HG02610 (cell line): Measurements from ENCODE around the gene LRP1.

Source experiments
- ATAC-seq: cut with Tn5 transposase; IDR thresholded peaks from one replicate; pipeline ENCODE4 v1.9.1; 2021; ENCODE audit warnings: mild to moderate bottlenecking, moderate library complexity; ENCODE audit not compliant: unreplicated experiment

The LRP1 gene

DNA sequence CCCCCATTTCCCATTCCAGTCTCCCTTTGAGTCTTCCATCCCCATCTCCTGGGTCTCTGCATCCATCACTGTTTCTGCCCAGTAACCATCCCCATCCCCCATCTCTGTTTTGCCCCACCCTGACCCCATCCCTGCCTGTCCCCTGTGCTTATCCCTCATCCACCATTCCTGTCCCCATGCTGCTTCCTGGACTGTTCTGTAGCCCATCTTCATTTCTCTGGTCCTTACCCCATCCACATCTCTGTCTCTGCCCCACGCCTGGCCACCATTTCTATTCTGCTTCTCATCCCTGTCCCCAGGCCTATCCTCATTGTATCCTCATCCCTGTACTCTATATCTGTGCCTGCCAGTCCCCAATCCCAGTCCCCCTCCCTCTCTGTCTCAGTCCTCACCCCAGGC lies 92.5 kb downstream of the LRP1 start:
- ATAC-seq = no peak

DNA sequence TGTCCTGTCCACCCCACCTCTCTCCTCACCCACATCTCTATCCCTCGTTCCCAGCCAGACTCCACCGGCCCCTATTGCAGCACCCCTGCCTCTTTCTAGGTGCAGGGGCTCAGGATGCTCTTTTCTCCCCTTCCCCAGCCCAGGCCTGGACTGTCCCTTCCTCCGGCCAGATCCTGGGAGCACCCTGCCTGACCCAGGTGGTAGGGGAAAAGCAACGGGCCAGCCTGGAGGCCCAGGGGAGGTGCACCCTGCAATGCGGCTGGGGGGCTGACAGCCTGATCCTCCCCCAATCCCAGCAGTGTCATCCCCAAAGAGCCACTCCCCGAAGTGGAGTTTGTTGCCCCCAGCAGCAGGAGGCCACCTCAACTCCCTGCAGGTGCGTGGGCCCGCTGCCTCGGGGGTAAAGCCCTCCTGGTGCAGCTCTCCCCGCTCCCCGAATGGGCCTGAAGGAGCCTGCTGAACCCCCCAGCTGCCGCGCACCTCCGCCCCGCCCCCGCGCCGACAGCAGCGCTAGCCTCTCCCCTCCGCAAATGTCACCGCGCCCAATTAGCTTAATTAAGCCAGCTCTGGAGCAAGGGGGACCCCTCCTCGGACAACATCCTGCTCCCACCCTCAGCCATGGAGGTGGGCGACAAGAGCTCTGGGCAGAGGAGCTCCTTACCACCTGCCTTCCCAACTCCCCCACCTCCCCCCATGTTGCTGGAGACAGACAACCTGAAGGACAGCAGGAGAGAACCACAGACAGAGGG lies 93.1 kb downstream of the LRP1 start:
- no peak for ATAC-seq

DNA sequence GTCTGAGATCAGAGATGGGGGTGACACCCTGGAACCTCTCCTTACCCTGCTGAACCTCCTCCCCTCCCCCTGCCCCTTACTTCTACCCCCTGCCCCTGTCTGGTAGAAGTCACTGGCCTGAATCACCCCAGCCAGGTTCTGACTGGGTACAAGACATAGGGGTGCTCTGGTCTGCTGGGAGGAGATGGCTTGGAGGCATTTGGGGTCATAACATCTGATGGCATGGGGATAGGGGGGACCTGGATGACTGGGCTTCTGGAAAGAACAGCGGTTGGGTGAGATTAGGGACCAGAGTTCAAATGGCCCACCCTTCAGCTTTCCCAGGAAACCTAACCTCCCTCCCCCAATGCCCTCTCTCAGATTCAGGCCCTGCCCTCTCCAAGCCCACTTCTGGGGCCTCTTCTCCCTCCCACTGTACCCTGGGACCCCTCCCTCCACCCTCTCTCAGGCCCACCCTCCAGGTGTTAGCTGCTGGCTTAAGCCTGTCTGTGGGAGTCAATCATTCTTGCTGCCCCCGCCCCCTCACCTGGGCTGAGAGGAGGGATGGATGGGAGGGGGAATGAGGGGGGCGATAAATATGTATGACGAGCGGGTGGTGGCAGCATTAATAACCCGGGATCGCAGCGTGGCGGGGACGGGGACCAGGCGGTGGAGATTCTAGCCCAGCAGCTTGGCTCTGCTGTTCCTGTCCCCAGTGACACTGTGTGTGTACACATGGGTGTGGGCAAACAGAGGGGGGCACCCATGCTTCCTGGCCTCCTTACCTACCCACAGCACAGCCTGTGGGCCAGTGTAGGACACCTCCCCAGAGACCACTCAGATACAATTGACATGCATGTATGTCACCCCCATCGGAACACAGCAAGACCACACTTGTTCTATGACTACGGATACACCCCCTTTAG lies 94.3 kb downstream of the LRP1 start:
- ATAC-seq = no peak

DNA sequence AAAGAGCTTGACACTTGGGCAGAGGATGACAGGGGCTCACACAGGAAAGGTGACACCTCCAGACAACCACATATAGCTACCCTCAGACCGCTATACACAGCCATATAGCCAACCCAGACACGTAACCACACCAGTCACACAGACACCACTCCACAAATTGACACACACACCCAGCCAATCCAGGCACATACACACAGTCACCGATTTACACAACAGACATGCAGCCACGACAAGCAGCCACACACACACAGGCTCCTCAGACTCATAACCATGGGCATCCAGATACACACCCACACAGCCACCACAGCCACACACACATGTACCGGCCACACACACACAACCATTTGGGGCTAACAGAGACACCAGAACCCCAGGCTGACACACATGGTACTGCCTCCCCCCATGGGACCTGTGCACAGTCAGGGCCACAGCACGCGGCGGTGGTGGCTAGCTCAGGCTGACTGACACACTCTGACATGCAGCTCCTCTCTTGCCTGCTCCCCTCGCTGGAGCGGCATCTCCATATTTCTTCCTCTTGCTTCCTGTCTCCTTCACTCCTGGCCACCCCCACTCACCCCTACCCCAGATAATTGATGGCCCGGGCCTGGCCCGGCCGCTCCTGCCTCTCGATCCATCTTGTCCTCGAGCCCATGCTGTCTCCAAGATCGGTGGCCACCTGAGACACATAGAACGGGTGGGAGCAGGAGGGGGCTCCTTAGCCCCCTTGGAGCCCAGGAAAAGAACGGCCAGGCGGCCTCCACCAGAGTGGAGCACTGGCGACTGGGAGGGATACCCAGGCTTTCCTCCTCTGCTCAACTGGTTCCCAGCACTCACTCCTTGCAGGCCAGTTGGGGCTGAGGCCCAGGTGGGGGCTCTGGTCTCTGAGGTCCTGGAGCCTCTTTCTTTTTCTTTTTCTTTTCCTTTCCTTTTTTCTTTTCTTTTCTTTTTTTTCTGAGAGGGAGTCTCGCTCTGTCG lies 95.2 kb downstream of the LRP1 start:
- no peak for ATAC-seq

DNA sequence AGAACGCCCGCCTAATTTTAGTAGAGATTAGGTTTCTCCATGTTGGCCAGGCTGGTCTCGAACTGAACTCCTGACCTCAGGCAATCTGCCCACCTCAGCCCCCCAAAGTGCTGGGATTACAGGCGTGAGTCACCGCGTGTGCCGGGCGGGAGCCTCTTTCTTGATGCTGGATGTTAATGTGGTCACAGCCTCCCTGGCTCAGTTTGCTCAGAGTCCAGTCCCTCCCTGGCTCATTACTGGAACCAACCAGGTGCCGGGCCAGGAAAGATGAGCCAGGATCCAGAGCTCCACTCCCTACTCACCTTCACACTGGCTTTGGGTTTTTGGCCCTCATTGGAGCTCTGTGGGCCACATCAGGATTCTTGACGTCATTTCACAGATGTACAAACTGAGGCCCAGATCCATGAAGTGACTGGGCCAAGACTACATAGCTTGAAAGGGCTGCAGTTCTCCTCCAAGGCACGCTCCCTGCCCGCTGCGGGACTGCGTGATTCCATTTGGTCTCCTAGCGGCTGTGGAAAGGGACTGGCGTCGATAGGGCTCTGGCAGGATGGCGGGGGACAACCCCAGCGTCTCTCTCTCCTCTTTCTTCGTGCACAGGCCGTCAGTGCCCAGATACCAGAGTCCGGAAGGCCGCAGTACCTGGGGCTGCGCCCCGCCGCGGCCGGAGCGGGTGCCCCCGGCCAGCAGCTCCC lies 96.1 kb downstream of the LRP1 start:
- ATAC-seq = no peak

DNA sequence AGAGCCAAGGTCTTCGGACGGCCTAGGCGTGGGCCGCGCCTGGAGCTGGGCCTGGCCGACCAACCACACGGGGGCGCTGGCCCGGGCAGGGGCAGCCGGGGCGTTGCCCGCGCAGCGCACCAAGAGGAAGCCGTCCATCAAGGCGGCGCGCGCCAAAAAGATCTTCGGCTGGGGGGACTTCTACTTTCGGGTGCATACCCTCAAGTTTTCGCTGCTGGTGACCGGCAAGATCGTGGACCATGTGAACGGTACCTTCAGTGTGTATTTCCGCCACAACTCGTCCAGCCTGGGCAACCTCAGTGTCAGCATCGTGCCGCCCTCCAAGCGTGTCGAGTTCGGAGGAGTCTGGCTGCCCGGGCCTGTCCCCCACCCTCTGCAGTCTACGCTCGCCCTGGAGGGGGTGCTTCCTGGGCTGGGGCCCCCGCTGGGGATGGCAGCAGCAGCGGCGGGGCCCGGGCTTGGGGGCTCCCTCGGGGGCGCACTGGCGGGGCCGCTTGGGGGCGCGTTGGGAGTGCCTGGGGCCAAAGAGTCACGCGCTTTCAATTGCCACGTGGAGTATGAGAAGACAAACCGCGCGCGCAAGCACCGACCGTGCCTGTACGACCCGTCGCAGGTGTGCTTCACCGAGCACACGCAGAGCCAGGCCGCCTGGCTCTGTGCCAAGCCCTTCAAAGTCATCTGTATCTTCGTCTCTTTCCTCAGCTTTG lies 96.8 kb downstream of the LRP1 start:
- no peak for ATAC-seq

DNA sequence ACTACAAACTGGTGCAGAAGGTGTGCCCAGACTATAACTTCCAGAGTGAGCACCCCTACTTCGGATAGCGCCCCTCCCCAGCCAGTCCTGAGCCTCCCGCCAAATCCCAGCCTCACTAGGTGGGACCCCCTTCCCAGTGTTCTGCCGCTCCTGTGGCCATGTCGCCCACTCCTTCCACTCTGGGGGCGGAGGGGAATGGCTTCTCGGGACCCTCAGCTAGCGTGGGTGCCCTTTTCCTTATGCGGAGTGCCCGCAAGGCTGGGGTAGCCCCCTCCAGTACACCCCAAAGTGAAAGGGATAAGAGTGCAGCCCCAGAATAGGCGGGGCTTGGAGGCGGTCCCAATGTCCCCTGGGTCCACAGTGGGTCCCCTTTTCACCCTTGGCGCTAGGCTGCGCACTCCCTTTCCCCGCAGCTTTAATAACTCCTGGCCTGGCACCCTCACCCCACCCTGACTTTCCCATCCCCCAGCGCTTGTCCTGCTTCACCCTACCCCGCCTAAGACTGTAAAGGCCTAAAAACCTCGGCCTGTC lies 97.5 kb downstream of the LRP1 start:
- no peak for ATAC-seq

DNA sequence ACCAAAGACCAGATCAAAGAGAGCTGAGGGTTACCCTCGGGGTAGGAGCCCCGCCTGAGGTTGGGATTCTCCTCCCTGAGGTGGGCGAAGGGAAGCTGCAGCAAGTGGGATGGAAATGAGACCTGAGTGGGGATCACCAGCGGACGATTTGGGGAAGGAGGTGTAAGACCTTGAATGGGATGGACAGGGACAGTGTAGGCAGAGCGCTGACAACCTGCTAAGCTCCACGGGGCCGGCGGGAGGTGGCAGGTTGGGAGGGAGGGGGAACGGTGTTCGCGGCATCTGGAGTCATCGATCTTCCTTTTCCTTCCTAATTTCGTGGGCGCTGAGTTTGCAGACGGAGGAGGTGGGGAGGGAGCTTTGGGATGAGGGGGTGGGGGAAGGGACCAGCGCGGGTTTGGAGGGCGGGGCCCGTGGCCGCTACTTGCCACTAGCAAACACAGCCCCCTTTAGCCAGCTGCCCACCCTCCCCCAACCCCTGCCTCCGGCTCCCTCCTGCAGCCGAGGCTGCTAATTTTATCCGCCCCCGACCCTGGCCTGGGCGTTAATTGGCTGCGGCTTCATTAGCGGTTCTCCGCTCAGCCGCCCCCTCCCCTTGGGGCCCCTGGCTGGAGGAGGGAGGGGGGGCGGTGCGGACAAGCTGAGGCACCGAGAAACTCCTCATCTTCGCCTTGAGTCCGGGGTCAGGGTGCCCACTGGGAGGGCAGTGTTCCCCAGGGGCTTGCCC lies 98.5 kb downstream of the LRP1 start:
- no peak for ATAC-seq

DNA sequence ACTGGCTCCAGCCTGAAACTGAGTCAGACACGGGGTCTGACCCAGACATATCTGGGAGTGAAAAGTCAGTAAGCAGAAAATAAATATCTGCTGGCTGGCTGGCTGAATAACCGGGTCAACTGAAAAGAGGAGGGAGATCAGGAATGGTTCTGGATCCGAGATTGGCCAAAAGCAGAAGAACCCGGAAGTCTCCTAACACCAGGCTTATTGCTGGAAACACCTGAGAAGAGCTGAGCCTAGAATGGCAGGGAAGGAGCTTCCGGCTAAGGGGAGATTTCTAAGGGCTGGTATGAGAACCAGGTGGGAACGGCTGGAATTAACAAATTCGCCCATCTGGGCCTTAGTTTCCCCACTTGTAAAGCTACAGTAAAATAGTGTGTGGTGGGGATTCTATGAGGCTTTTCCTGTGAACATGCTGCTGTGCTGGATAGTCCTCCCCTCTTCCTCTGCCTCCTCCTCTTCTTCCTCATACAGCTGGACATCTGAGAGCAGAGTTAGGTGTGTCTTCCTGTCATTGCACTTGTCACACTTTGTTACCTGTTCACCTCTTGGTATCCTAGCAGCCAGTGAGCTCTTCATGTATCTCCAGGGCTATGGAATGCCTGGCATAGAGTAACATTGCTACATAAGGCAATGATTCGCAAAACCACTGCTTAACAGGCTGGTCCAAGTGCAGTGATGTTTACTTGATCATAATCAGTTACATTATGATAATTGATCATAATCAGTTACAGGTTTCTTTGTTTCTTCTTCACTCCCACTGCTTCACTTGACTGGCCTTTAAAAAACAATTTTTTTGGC lies 99.2 kb downstream of the LRP1 start:
- no peak for ATAC-seq

DNA sequence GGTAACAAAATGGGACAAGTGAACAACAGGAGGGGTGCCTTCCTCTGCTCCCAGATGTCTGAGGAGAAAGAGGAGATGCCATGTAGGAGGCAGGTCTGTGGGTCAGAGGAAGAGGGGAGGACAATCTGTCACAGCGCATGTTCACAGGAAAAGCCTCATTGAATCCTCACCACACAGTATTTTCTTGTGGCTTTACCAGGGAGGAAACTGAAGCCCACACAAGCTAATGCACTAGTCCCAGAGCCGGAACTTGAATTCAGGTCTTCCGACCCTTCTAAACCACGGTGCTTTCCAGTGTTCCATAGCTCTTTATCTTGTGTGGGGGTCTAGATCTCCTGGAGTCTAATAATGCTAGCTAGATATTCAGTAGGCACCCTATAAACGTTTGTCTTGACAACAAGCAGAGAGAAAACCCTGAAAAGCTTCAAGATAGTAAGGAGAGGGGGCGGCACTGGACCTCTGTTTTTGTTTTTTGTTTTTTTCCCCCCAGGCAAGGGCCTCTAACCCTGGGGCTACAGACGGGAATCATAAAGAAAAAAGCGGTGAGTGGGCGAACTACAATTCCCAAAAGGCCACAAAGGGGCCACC lies 100.9 kb downstream of the LRP1 start:
- ATAC-seq = no peak

DNA sequence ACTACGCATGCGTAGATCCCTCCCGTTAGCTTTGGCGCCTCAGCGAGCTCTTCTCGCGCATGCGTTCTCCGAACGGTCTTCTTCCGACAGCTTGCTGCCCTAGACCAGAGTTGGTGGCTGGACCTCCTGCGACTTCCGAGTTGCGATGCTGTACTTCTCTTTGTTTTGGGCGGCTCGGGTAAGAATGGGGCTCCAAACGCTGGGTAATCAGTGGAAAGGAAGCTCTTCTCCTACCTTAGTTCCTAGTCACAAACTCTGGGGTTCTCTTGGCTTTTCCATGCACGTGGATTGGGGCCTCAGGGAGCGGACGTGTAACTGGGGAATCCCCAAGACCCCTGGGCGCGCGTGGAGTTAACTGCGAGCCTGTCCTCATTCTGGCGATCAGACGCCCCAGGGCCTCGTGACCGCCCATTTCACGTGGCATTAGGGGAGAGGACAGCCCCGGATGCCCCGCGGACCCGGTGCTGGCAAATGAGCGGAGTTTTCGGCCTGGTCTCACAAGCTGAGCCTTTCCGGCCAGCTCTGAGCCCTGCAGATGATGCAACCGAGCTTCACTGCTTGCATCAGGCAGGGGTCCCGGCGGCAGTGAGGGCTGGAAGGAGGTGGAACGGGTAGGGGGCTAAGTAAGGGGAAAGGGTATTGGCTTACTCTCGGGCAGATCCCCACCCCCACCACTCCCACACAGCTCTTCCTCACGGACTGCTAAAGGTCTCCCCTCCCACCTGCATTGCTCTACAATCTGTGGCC lies 101.5 kb downstream of the LRP1 start, which contains the start of gene SHMT2:
Gene SHMT2 (plus strand): TSS at position 78 of the 747 bp plus-strand sequence. CDS start 68 bp downstream, at position 146.
- ATAC-seq = no peak

DNA sequence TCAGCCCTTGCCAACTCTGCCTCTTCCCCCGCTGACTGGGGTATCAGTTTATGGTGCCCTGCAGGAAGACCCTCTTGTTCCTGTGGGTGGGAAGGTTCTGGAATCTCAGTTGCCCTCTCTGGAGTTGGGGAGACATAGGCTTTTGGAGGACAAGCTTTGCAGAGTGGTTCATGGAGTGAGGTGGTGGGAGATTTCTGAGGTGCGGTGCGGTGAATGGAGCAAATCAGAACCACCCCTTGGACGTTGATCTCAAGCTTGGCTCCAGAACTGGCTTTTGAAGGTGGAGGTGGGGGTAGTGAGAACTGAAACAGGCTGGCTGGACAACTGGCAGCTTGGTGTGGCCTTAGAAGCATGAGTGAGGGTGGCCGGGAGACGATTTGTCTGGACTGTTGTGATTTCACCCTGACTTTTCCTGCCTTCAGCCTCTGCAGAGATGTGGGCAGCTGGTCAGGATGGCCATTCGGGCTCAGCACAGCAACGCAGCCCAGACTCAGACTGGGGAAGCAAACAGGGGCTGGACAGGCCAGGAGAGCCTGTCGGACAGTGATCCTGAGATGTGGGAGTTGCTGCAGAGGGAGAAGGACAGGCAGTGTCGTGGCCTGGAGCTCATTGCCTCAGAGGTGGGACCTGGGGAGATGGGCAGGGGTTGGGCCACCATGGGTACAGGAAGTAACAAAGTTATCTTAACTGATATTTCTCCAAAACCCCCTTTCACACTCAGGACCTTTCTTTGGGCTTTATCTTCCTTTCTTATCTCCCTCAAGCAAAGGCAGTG lies 102.3 kb downstream of the LRP1 start:
- no peak for ATAC-seq

DNA sequence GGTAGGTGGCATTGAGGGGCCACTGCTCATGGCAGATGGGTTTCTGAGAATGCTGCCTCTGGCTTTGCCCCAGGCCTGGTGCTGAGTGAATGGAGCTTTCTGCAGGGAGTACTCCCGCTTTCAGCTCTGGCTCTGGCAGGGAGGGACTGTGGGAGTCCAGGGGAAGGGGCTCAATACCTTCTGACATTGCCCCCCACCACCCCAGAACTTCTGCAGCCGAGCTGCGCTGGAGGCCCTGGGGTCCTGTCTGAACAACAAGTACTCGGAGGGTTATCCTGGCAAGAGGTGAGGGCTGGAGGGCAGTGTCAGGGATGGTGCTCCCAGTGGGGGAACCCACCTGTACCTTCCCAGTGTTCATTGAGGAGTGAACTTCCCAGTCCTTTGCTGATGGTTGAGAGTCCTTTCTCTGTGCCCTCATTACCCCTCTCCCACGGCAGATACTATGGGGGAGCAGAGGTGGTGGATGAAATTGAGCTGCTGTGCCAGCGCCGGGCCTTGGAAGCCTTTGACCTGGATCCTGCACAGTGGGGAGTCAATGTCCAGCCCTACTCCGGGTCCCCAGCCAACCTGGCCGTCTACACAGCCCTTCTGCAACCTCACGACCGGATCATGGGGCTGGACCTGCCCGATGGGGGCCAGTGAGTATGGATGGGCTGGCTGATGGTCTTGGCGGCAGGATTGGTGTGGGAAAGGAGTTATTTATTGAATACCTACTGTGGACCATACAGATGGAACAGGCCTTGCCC lies 103.2 kb downstream of the LRP1 start:
- no peak for ATAC-seq

DNA sequence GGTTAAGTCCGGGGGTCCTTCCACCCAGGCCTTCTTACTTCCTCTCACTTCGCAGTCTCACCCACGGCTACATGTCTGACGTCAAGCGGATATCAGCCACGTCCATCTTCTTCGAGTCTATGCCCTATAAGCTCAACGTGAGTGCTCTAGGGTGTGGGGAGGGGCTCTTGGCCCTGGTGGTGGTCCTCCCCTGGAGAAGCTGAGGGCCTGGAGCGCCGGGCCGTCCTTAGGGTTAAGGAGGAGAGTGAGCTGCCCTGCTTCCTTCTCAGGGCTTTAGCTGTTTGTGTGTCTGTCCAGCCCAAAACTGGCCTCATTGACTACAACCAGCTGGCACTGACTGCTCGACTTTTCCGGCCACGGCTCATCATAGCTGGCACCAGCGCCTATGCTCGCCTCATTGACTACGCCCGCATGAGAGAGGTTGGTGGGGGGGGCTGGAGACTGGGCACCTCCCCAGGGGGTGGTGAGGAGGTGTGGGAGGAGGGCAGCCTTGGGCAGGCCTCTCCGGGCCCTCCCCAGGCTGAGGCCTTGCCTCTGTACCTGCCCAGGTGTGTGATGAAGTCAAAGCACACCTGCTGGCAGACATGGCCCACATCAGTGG lies 104.0 kb downstream of the LRP1 start:
- no peak for ATAC-seq
